Type B pancreatic cell (in vitro differentiated cells): ENCODE results near the gene CTSF. TPM values are rescaled to one million over a fixed set of nuclear protein-coding genes. Genes with fewer than 3 reads are reported as not detected.

ENCODE experiments used
- DNase-seq: peaks from one replicate; pipeline ENCODE4 v3.0.0; 2021; ENCODE audit warnings: mixed read lengths; ENCODE audit not compliant: unreplicated experiment; ENCODE audit errors: extremely low spot score
- H3K27ac Mint-ChIP-seq: 2 replicates; pipeline ENCODE4 v1.8.0; 2021; ENCODE audit warnings: mild to moderate bottlenecking, mixed read lengths
- H3K27me3 Mint-ChIP-seq: 2 replicates; pipeline ENCODE4 v1.8.0; 2021; ENCODE audit warnings: mixed read lengths
- H3K36me3 Mint-ChIP-seq: 2 replicates; pipeline ENCODE4 v1.8.0; 2021; ENCODE audit warnings: mixed read lengths
- H3K4me1 Mint-ChIP-seq: one replicate; pipeline ENCODE4 v1.8.0; 2021; ENCODE audit warnings: mixed read lengths; ENCODE audit not compliant: unreplicated experiment
- H3K4me3 Mint-ChIP-seq: 2 replicates; pipeline ENCODE4 v1.8.0; 2021; ENCODE audit warnings: mild to moderate bottlenecking, mixed read lengths
- H3K9me3 Mint-ChIP-seq: 2 replicates; pipeline ENCODE4 v1.8.0; 2021; ENCODE audit warnings: mixed read lengths
- total RNA-seq: library from RNA; stranded (reverse); gene quantifications from 2 replicates; pipeline ENCODE4 v1.2.1, GENCODE V29; 2021; ENCODE audit warnings: low replicate concordance
- TF ChIP-seq, protein P1 (sequence below): fragments of 200-600 bp; sonication (generic); conservative IDR thresholded peaks from 2 replicates; pipeline ENCODE4 v1.5.0; 2021; ENCODE audit warnings: antibody characterized with exemption, mild to moderate bottlenecking

Gene CTSF
- total RNA-seq, 1 donor from 2014 or later: not detected

DNA sequence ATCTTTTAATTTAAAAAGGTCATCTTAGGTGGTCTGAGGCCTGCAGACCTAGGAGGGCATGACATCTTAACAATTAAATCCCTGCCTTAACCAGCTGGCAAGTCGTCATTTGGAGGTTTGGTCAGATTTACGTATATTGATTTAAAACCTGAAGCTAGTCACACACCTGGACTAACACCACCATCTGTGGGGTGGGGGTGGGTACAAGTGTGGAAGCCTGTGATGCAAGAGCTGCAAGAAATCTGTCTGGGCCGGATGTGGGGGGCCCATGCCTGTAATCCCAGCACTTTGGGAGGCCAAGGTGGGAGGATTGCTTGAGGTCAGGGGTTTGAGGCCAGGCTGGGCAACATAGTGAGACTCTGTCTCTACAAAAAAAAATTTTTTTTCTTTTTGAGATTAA, 12.9 kb upstream of the CTSF start:
- Mint-ChIP-seq H3K9me3 (peaks cover 5% of the 10 kb centered on the region), H3K4me1 (no peaks in the 10 kb centered on the region), H3K36me3 (no peaks in the 10 kb centered on the region), H3K27me3 (peaks cover 16% of the 10 kb centered on the region), H3K27ac (no peak overlapping the region), H3K4me3 (no peak overlapping the region)
- no peak for DNase-seq
- TF ChIP-seq, protein P1, sequence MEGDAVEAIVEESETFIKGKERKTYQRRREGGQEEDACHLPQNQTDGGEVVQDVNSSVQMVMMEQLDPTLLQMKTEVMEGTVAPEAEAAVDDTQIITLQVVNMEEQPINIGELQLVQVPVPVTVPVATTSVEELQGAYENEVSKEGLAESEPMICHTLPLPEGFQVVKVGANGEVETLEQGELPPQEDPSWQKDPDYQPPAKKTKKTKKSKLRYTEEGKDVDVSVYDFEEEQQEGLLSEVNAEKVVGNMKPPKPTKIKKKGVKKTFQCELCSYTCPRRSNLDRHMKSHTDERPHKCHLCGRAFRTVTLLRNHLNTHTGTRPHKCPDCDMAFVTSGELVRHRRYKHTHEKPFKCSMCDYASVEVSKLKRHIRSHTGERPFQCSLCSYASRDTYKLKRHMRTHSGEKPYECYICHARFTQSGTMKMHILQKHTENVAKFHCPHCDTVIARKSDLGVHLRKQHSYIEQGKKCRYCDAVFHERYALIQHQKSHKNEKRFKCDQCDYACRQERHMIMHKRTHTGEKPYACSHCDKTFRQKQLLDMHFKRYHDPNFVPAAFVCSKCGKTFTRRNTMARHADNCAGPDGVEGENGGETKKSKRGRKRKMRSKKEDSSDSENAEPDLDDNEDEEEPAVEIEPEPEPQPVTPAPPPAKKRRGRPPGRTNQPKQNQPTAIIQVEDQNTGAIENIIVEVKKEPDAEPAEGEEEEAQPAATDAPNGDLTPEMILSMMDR: no peak

GRCh38 chr11:66580803-66581202, 12.4 kb upstream of the CTSF start:
- TF ChIP-seq, protein P1: no peak
- Mint-ChIP-seq H3K36me3 (no peaks in the 10 kb centered on the region), H3K27me3 (peaks cover 19% of the 10 kb centered on the region), H3K4me3 (no peak overlapping the region), H3K9me3 (peaks cover 5% of the 10 kb centered on the region), H3K27ac (no peak overlapping the region), H3K4me1 (no peaks in the 10 kb centered on the region)
- no peak for DNase-seq

DNA sequence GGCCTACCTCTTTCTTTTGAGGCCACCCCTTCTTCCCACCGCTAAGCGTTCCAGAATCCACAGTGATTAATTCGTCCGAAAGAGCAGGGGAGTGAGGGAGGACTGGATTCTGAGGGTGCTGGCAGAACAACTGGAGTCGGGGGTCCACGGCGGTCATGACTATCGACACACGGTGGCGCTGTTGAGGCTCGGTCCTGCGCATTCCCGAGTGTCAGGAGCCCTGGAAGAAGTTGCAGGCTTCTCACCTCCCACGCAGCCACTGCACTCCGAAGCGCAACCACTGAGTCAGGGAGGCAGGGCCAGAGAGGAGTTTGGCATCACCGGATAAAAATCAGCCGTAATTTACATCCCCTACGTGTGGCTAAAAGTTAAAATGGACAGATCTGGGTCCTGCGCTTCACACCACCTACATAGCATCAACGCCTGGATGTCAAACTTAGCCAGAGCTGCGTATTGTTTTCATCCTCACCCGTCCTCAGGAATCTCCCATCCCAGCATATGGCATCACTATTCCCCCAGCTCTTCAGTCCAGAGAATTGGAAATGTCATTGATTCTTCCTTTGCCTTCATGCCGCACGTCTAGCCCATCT, 10.7 kb upstream of the CTSF start:
- H3K27me3 Mint-ChIP-seq: peaks cover 28% of the 10 kb centered on the region

DNA sequence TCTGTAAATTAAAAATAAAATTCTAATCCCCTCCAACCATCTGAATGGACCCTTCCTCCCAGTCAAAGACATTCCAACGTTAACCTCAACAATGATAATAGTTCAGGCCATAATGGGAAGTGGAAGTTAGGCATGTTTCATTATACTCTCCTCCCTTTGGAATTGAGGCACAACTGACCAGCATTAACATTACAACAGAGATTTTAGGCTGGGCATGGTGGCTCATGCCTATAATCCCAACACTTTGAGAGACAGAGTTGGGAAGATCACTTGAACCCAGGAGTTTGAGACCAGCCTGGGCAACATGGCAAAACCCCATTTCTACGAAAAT, 2.4 kb upstream of the CTSF start:
- Mint-ChIP-seq H3K27me3 (peaks cover 15% of the 10 kb centered on the region), H3K4me1 (no peaks in the 10 kb centered on the region), H3K9me3 (no peaks in the 10 kb centered on the region), H3K36me3 (no peaks in the 10 kb centered on the region), H3K27ac (no peak overlapping the region), H3K4me3 (no peak overlapping the region)
- DNase-seq: no peak
- TF ChIP-seq, protein P1: no peak

More for the DNA sequence above, 10.7 kb upstream of the CTSF start:
- no peak overlapping the region for H3K4me3 Mint-ChIP-seq
- no peaks in the 10 kb centered on the region for H3K4me1 Mint-ChIP-seq
- TF ChIP-seq, protein P1: peak; percentile 91
- no peak overlapping the region for H3K27ac Mint-ChIP-seq
- no peaks in the 10 kb centered on the region for H3K36me3 Mint-ChIP-seq
- peak; percentile 84 for DNase-seq
- H3K9me3 Mint-ChIP-seq: peaks cover 5% of the 10 kb centered on the region

GRCh38 chr11:66570079-66570849, 1.9 kb upstream of the CTSF start:
- Mint-ChIP-seq H3K36me3 (no peaks in the 10 kb centered on the region), H3K9me3 (no peaks in the 10 kb centered on the region), H3K4me3 (no peak overlapping the region), H3K4me1 (no peaks in the 10 kb centered on the region), H3K27ac (no peak overlapping the region), H3K27me3 (peaks cover 15% of the 10 kb centered on the region)
- TF ChIP-seq, protein P1: no peak
- no peak for DNase-seq
